NOMO-1 treated with DMSO at 0.1 percent for 48 hours (cell line): ENCODE results near the gene APBB2.

Experiments
- DNase-seq: peaks from one replicate; lab custom pipeline; 2025; ENCODE audit not compliant: unreplicated experiment; lab: John Stamatoyannopoulos, UW

APBB2 gene

DNA sequence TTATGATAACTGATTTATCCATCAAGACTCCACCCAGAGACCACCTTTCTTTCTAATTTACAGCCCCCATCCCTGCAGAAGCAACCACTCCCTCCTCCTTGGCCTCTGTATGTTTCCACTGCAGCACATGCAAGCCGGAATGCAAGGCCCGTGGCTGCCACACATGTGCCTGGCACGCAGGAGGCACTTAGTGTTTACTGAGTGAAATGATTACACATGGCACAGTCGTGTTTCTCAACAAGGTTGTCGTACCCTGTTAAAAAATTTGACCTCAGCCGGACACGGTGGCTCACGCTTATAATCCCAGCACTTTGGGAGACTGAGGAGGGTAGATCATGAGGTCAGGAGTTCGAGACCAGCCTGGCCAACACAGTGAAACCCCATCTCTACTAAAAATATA is 104.3 kb downstream of the APBB2 start:
- no peak for DNase-seq

DNA sequence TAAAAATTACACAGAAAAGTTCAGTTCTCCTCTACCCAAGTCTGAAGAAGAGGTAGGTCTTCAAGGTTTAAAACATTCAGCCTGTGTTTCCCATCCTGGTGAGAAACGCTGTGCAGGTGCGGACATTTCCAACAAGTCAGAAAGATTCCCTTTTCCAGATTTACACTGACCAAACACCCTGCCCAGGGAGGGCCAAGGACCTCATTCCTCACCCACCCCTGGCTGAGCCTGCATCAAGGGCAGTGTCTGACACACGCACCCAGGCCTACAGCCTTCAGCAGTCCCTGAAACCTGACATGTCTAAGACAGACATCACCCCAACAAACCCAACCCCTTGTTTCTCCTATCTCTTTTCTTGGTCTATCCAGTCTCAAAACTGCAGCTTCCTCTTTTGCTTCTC is 105.9 kb downstream of the APBB2 start:
- no peak for DNase-seq

DNA sequence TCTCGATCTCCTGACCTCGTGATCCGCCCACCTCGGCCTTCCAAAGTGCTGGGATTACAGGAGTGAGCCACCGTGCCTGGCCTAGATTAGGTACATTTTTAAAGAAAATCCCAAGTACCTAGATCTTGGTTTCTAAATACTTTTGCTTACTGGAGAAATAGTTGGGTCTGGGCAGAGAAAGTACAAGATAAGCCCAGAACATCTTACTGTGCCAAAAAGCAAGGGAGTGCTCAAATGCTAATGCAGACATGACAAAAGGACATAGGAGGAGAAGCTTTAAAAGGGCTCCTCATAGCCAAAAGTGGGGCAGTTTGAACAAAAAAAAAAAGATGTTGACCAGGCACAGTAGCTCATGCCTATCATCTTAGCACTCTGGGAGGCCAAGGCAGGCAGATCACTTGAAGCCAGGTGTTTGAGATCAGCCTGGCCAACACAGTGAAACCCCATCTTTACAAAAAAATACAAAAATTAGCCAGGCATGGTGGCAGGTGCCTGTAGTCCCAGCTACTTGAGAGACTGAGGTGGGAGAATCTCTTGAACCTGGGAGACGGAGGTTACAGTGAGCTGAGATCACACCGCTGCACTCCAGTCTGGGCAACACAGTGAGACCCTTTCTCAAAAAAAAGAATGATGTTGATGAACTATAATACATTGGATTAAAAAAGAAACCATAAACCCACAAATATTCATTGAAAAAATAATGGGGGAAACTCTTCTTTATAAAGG is 107.5 kb downstream of the APBB2 start:
- DNase-seq = no peak

DNA sequence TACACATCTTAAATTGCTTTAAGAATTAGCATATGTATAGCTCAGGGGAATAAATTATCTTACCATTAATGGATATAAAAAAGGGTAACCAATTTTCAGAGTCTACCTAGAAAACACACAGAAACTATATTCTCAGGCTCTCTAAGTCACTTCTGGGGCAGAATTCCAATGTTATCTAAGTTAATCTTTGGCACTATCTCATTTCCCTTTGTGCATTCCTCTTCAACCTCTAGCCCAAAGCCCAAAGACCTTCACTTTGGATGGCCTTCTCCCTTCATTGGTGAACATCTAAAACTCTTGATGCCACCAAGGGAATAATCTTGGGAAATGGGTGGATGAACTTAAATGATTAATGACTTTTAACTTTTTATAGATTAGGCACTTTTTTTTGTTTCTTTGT is 108.3 kb downstream of the APBB2 start:
- no peak for DNase-seq

DNA sequence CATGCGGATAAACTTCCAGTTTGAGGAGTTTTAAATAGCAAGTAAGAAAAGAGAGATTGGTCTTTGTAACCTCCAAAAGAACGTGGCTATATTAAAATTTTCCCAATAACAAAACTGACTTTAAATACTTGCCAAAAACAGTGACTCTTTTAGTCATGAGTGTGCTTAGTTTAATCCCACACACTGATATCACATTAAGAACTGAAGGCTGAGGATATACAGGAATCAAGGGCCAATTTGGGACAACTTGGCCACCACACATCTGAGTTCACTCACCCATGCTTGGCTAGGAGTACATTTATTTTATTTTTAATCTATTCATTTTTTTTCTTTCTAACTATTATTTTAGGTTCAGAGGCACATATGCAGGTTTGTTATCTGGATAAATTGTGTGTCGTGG is 110.2 kb downstream of the APBB2 start:
- DNase-seq = no peak

DNA sequence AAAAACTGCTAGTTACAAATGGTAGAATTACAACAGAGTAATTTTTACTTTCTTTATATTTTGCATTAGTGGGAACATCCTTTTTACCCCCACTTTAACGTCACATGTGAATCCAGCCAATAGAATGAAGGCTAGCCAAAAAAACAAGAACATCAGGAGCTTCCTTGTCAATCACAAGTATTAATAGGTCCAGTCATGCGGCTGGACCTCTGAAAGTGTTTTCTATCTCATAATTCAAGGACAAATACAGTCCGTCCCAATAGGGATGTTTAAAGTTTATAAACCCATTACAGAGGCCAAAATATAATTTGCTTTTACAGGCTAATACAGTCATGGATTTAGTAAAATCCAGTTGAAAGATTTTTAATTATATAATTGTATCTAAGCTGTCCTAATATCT is 110.7 kb downstream of the APBB2 start:
- DNase-seq = no peak

DNA sequence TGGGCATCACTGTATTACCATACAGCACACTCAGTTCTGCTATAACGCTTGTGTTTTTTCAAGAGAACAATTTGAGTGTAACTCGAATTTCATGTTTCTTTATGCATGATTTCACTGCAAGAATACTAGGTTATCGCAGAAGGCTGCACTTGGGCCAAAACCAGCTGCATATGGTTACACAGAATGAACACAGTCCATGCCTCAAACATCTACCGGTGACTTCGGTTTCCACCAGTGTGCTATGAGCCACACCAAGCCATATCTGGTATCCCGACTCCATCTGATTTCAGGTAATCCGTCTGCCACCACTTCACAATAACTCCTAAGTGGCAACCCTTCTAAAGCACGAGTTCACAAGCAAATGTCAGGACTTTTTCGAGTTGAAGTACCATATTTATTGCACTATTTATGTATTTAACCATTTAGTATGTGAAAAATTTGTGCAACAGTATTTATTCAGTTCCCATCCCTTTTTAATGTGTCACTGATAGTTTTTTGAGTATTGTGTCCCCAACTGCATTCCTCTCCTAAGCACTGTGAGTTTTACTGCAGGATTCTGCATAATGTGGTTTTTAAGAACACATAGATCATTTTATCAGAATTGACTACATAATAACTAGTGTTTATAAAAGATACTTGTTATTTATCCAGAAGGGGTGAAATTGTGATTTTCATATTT is 111.8 kb downstream of the APBB2 start:
- no peak for DNase-seq

DNA sequence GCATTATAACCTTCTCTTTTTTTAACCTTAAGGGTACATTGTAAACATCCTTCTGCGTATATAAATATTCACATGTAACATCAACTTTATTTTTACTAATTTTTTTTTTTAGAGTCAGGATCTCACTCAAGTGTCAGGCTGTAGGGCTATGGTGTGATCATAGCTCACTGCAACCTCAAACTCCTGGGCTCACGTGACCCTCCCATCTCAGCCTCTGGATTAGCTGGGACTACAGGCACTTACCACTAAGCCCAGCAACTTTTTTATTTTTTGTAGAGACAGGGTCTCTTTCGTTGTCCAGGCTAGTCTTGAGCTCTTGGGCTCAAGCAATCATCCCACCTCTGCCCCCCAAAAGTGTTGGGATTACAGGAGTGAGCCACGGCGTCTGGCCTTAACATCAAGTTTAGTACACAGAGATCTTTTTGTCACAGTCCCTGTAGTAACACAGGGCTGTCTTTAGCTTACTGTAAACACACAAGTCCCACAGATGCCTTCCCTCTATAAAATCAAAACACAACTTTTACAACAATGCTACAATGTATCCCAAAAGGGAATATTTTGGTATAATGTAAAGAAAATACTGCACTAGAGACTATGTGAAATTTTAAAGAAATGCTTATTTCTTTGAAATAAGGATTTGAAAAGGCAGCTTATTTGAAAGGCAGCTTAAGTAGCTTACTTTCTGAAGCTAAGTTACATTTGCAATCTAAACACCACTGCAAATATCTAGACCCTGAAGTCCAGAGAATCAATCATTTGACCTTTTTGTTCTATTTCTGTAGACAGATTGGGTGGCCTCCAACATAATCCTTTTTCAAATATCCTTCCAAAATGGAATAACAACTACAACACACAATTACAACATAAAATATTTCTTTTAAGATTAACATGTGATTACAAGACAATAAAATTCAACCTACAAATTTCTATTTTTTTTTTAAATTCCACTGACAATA is 116.0 kb downstream of the APBB2 start:
- DNase-seq = peak; percentile 19

DNA sequence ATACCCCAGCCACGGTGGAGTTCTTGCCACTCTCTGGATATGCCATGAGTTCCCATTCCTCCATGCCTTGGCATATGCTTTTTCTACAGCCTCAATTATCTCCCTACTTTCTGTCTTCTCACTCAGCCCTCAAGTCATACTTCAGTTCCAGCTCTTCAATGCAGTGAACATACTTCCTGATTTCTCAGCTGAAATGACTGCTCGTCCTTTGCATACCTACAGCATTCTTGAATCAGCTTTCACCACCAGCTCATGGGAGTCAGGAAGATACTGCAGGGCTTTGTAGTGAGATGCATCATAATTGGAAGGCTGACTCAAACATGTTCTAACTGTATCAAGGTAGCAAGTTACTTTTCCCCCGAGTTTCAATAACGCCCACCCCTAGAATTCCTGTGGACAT is 118.4 kb downstream of the APBB2 start:
- DNase-seq = peak; percentile 32

DNA sequence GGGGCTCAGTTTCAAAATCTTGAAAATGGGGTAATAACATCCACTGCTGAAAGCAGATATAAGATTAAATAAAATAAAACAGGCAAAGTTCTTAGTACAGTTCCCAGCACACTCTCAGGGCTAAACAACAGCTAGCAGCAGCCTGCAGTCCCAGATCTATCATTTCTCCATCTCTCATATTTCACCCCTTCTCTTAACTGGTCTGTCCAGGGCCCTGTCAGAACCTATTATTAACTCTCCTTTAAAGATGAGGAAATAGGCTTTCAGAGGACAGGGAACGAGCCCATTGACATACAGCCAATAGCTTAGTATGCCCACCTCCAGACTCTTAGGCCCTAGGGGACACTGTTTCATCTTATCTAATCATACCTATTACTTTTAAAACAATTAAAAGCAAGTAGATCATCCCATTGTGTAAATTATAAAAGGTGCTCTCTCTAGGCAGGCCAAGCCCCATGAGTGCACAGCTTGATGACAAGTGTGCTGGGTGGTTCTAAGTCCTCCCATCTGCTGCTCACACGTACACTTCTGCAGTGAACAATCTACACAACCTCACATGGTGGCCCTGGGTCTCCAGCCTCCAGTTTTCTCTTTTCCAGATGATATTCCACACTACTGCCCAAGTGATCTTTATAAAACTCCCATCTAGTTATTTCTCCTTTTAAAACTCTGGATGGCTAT is 119.0 kb downstream of the APBB2 start:
- no peak for DNase-seq

DNA sequence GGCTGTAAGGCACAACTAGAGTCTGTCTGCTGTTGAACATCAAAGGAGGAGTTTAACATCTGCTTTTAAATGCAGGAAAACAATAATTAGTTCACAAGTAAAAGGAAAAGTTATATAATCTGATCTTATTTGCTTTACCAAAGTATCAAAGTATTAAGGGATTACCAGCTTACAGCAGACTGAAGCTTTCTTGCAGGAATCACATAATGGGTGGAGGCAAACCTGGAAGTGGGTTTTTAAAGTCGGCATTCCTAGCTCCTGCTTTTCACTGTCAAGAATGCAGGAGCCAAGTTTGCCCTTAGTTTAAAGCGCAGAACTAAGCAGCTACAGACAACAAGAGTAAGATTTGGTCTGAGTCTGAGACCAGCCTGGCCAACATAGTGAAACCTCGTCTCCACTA is 122.2 kb downstream of the APBB2 start:
- no peak for DNase-seq

DNA sequence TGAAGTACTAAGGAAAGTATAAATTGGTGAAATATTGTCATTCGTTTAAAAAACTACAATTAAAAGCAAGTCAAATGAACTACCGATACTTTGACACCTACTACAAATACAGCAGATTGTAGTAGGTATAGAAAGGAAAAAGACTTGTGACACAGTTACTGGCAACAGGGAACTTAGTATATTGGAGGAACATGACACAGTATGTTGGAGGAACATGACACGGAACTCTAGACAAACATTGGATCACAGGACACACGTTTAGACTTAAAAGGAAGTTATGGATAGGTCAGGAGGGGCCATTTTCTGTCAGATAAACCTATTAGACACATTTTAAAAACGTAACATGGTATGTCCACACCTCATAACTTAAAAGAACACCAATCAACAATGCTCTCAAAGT is 132.5 kb downstream of the APBB2 start:
- no peak for DNase-seq

DNA sequence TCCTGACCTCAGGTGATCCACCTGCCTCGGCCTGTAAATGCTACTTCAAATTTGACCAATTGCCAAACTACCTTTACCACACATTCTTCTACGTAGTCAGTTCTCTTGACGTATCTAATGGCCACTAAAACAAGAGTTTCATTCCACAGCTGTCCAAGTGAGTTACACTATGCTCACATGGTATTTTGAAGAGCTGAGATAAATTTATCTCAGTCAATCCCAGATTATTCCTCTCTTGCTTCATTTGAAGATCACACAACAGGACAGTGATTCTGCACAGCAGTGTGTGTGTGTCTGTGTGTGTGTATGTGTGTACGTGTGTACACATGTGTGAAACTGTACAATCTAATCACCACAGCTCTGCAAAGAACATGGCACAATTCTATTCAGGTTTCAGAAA is 133.4 kb downstream of the APBB2 start:
- no peak for DNase-seq

DNA sequence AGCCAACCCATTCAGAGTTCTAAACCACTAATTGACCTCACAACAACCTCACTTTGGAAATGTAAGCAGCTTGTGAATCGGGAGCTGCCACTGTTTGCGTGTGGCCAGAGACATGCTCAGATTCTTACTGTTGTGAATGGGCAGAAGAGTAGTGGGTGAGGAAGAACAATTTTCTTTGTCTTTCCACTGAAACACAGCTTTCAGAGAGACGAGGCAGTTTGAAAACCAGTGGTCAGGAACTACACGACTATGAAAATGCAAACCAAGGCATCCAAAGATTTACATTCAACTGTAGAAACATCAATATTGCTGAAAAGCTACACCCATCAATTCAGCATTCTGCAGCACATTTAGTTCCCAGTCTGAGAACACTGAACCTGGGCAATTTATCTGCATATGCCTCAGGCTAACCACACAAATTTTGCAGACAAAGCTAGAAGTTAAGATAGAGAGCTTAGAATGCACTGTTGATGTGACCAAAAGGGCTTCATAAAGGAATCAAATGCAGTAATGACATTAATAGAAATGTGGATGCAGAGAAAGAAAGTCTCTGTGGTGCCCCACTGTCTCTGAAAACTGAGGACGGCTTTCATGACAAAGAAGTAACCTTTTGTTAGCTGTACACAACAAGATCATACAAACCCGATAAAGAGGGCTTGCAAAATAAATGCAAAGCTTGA is 134.3 kb downstream of the APBB2 start:
- DNase-seq = no peak

DNA sequence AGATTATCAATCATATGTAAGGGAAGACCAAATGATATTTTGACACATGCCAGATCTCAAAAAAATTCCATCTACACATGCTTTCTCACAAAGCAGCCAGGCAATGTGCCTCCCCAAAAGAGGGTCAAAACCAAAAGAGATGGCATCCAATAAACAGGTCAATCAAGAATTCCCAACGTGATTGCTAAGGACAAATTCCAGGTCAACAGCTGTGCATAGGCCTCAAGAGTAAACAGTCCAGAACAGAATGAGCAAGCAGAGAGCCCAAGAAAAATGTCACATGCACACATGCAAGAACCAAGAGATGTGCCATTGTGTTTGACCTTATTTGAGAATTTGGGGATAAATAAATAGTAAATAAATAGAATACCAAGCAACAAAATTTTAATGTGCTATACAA is 136.7 kb downstream of the APBB2 start:
- DNase-seq = no peak

DNA sequence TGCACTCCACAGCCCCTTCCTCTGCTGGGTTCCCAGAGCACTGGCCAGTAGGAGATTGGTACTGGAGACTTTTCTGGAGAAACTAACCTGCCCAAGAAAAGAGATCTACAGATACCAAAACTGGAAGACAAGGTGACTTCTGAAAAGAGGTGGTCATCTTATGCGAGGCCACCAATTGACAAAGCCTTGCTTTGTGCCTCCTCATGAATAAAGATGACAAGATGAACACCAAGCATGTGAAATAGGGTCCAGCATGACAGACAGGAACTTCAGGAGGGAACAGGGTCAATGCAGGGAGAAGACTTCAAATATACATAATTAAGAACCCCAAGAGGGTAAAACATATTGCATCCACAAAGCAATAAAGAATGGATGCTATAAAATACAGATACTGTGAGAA is 137.9 kb downstream of the APBB2 start:
- DNase-seq = no peak

DNA sequence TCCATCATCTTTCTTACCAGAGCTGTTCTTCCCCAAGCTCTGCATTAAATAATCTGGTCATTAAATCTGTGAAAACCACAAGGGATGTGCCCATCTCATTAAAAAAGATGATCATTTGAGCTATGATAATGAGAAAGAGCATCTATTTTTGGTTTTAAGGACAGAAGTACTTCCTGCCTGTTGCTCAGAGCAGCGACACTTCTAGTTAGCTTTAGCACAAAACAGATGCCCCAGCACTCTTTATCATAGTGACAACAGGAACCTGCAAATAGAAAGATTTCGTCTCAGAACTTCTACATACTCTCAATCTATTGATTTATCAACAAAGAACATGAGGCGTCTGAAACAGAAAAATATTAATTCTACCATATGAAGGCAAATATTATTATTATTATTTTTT is 140.1 kb downstream of the APBB2 start:
- DNase-seq = no peak

DNA sequence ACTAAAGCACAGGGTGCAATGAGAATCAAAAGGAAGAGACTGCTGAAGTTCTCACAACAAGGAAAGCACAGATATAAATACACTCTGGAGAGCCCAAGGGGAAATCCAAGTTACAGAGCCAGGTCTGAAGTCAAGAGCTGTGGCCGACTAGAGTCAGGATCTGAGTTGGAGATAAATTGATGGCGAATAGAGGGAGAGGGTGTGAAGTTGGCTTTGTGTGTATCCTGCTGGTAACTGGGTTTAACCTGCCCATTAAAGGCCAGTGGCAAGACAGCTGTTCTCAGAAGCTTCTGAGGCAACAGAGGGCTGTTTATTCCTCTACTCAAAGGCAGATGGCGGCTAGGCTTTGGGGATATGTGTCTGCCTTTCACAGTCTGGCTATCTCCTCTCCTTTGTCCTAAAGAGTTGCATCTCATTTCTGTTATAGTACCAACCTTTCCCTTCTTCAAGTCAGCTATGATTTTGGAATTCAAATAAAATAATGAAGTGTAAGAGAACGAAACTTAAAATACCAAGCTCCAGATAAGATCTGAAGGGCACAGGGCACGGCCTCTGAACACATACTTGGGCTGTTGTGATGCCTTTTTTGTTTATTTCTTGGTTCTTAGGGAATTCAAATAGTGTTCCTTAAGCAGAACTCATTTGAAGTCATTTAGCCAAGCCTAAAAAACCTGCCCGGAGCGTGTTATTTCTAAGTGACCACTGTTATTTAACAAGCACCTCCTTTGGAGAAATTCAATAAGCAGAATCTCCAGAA is 142.1 kb downstream of the APBB2 start:
- no peak for DNase-seq

DNA sequence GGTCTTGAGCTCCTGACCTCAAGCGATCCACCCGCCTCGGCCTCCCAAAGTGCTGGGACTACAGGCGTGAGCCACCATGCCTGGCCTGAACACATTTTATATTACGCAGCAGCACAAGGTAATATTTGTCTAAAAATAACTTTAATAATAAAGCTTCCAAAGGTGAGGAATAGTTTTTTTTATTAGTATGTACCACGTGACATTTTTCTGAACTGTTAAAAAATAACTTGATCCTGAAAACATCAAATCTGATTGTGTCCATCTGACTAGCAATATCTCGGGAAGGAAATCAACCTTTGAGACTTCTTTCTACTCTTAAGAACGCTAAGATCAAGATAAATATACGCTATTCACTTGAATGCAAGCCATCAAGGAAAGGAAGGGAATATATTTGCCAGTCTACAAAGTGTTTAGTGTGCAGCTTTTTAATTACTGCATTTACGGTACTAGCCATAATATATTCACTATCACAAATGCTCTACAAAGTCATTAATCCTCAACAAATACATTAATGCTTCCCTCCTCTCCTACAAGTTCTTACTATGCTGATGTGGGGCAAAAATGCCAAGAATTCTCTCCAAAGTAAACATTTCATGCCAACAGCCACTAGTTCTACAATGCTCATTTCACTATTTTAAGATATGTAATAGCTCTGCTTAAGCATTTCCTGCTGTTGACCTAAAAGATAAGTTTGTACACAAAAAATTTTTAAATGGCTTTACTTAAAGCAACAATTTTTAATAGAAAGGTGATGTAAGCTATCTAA is 143.6 kb downstream of the APBB2 start:
- DNase-seq = no peak
